NCI-H82 treated with DMSO at 0.1 percent for 48 hours (cell line): ENCODE measurements around the gene CXCR4.

Source experiments
- DNase-seq: peaks from one replicate; lab custom pipeline; 2025; ENCODE audit not compliant: unreplicated experiment; lab: John Stamatoyannopoulos, UW

Gene CXCR4

GRCh38 chr2:136131961-136132824, 14.2 kb upstream of the CXCR4 start:
- no peak for DNase-seq

GRCh38 chr2:136131484-136131960, 13.6 kb upstream of the CXCR4 start:
- no peak for DNase-seq

GRCh38 chr2:136130511-136130910, 12.6 kb upstream of the CXCR4 start:
- DNase-seq: no peak

GRCh38 chr2:136130045-136130444, 12.1 kb upstream of the CXCR4 start:
- DNase-seq: no peak

DNA sequence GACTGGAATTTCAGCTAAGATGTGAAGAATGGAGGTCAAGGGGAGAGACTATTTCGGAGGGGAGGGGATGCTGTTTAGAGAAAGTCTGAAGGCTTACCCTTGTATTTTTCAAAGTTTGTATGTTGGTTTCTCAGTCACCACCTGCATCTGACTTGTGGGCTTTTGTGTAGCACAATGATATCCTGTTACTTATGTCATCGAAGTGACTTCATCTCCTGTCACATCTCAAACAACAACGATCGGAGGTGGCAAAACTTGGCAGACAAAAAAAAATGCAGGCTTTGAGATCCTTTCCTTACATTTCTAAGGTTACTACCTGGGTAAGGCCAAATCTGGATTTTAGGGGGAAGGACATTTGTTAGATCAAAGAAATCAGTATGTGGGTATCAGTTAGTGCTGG, 11.7 kb upstream of the CXCR4 start:
- DNase-seq: no peak

- no peak for DNase-seq
These were observed 11.0 kb upstream of the CXCR4 start for GRCh38 chr2:136128905-136129304.

- no peak for DNase-seq
These were observed 10.4 kb upstream of the CXCR4 start for GRCh38 chr2:136128366-136128765.

GRCh38 chr2:136127356-136127755, 9.4 kb upstream of the CXCR4 start:
- no peak for DNase-seq

DNA sequence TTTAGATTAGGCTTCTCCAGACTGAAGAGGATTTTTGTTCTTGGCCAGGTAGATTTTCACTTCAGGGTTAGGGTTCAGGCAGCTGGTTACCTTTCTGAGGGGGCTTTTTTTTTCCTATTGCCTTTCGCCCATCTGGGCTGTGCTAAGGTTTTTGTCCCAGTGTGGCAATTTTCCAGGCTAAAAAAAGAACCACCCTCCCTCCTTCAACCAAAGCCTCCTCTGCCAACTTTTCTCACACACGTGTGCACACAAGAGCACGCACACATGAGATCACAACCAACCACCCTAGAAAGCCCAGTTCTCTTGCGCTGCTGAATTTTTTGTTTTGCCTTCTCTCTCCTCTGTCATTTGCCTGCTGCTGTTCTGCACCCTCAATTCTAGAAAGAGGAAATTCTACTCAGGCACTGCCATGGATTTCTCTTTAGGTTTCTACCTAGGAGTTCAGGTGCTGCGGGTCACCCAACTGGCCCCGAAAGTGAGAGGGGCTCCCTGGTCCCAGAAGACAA, 8.5 kb upstream of the CXCR4 start:
- DNase-seq: no peak

- DNase-seq: peak; percentile 72
These were observed 8.1 kb upstream of the CXCR4 start for GRCh38 chr2:136126021-136126420.

DNA sequence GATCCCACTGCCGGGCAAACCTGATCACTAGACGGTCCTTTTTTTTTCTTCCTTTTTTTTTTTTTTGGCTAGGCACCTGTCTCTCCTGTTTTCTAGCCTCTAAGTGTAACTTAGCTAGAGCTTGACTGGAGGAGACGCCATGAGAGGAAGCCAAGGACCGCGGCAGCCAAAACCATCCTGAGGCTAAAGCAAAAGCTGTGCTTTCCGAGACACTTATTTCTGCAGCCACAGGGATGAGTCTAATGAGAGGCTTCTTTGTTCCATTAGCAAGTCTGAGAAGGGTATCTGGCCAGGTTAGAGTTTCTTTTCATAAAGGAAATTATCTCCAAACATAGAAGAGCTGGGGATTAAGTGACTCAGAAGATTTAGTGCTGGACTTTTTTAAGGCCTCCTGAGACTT, 7.3 kb upstream of the CXCR4 start:
- DNase-seq: no peak

DNA sequence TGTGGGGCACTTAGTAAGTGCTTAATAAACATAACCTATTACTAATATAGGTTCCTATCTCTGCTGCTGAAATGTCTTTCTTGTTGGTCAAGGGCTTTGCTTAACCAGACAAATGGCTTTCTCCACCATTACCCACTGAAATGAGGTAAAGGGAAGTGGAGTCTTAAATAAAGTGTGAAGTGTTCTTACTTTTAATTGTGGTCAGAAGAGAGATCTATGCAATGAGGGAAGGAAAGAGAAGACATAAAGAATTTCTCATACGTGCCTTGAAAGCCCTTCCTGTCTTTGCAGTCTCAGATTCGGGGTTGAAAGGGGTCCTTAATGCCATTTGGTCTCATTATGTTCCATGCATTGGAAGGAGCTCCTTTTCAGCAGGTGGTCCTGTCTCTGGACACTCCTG, 6.9 kb upstream of the CXCR4 start:
- DNase-seq: no peak

- DNase-seq: no peak
These were observed 4.7 kb upstream of the CXCR4 start for GRCh38 chr2:136122661-136123060.

- no peak for DNase-seq
These were observed 3.4 kb upstream of the CXCR4 start for GRCh38 chr2:136121204-136121910.

- no peak for DNase-seq
These were observed 2.0 kb upstream of the CXCR4 start for GRCh38 chr2:136119717-136120675.

DNA sequence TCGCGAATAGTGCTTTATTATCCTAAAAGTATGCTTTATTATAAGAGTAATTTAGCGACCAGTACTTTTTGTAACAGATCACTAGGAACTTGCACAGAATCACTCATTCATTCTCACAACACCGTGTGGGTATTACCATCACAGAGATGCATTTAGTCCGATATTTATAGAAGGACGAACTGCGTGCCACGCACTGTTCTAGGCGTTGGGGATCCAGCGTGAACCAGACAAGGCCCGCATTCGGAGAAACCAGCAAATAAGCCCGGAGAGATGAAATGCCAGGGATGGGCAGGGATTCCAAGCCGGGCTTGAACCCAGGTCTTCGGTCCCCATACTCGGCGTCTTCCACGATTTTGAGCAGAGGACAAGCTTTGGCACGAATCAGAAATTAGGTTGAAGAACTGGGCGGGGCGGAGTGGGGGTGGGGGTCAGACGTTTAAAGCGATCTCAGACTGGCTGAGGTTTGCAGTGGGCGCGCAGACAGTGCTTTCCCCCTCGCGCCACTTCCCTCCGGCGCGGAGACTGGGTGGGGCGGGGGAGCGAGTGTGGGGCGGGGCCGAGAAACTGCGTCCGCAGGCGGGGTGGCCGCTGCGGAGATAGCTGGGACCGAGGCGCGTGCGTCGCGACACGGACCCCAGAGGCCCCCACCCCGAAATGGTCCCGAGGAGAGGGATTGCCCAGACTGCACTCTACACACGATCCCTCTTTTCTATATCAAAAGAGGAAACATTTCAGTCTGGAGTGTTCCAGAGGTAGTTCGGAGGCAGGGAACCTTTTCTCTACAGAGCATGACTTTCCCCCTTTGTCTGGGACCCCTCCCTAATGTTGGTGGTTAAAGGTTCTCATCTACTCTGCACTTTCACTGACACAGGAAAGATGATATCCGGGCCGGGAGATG, 1.1 kb upstream of the CXCR4 start:
- peak; percentile 36 for DNase-seq

- DNase-seq: peak; percentile 9
These were observed 533 bp downstream of the CXCR4 start for GRCh38 chr2:136117391-136117841.

DNA sequence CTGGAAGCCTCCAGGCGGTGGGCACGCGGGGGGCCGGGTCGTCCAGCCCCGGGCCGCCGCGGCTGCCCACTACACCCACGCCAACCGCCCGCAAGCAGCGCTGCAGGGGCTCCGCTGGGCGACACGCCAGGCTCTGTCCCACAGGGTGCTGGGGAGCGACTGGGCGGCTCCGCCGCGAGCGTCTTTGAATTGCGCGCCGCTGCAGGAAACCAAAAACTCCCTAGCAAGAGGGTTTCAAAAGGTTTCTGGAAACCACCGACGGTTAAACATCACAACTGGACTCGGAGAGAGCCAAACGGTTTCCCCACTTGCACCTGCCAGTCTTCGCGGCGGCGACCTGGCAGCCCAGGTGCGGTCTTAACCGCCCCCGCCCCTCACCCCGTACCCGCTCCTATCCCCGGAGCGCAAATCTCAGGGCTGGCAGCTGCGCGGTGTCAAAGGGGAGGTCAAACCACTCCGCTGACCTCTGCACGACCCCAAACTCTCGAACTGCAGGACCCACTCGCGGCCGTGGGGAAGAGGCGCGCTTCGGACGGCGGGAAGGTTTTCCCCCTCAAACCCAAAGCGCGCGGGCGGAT, 1.0 kb downstream of the CXCR4 start:
- no peak for DNase-seq

DNA sequence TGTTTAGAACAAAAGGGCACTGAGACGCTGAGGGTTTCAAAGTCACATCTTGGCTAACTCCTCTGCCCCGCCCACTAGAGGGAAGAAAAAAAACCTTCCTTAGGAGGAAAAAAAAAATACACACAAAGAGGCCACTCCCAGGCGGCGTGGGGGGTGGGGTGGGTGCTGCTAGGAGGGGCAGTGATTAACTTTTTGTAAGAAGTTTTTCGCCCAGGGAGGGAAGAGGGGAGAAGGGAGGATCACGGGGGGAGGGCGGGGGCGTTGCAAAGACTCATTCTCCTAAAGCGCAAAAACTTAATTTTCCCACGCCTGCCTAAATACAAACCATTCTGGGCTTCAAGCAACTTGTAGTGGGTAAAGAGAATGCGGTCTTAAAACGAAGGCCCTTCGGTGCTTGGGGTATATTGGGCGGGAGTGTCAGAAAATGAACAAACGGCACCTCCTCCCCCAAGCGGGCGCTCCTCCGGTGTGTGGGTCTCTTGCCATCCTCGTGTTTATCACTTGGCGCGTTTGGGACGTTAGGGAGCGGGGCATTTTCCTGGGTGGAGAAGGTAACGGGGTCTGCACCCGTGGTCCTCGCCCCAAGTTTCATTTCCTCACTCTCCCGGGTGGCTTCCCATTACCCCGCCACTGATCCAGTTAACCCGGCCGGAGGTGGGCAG, 1.7 kb downstream of the CXCR4 start:
- DNase-seq: no peak
